ENCODE measurements around the gene NMNAT2. TPM values are rescaled to one million over a fixed set of nuclear protein-coding genes. Genes with fewer than 3 reads are reported as not detected.

The NMNAT2 gene
- total RNA-seq, 1 experiment from 2014 or later = not detected

GRCh38 chr1:183290628-183291027 lies 127.6 kb downstream of the NMNAT2 start:
- Histone ChIP-seq H3K36me3 (ENCODE audit: control insufficient read depth in 1 of 2, insufficient read depth in 2 of 2, low read length in 2 of 2) (no peaks in the 10 kb centered on the region), H3K27ac (ENCODE audit: low read depth, low read length) (no peak overlapping the region), H4K20me1 (ENCODE audit: insufficient read depth) (no peaks in the 10 kb centered on the region), H3K4me2 (ENCODE audit: low read length) (no peak overlapping the region), H3K79me2 (ENCODE audit: insufficient read depth, low read length) (no peaks in the 10 kb centered on the region), H3K27me3 (ENCODE audit: insufficient read depth, low read length) (no peaks in the 10 kb centered on the region), H3K4me3 (replicated peaks in 1 of 2; ENCODE audit: low read depth in 1 of 2, low read length in 2 of 2) (no peak overlapping the region), H3K4me1 (ENCODE audit: control insufficient read depth in 1 of 2, insufficient read depth in 2 of 2, low read length in 2 of 2) (no peaks in the 10 kb centered on the region), H3K9me2 (ENCODE audit: insufficient read depth) (no peaks in the 10 kb centered on the region), H2AFZ (ENCODE audit: low read depth, low read length, poor library complexity, severe bottlenecking) (no peak overlapping the region), H3K9ac (ENCODE audit: low read length) (no peak overlapping the region), H3K9me3 (ENCODE audit: control insufficient read depth in 1 of 2, insufficient read depth in 1 of 2, low read depth in 1 of 2, low read length in 2 of 2) (0 out of 4 replicates have a peak, but pooled peaks cover 0 to 2% of the 10 kb centered on the region in 2 experiments)
- TF ChIP-seq RAD21 (IDR thresholded peaks at IDR 0.05; ENCODE audit: low read depth) = no peak
- no peak for TF ChIP-seq YY1 (IDR thresholded peaks at IDR 0.05; ENCODE audit: extremely low read depth, insufficient replicate concordance, low read depth, low read length)
- TF ChIP-seq EZH2phosphoT487 (IDR thresholded peaks at IDR 0.05; ENCODE audit: borderline replicate concordance) = no peak
- no peak for TF ChIP-seq ZFX (IDR thresholded peaks at IDR 0.05)
- TF ChIP-seq CEBPB (IDR thresholded peaks at IDR 0.05; ENCODE audit: low read depth) = no peak
- TF ChIP-seq JUND (IDR thresholded peaks at IDR 0.05) = no peak
- no peak for TF ChIP-seq ZNF274 (IDR thresholded peaks at IDR 0.05; ENCODE audit: low read depth, low read length)
- no peak for TF ChIP-seq SP1 (IDR thresholded peaks at IDR 0.05; ENCODE audit: low read depth)
- TF ChIP-seq SRF (IDR thresholded peaks at IDR 0.05; ENCODE audit: low read depth) = no peak
- TF ChIP-seq POLR2A (IDR thresholded peaks at IDR 0.05; ENCODE audit: borderline replicate concordance, extremely low read depth, insufficient read depth, insufficient read length) = no peak
- no peak for TF ChIP-seq POLR2AphosphoS5 (IDR thresholded peaks at IDR 0.05; ENCODE audit: low read depth, low read length)
- TF ChIP-seq EZH2 (IDR thresholded peaks at IDR 0.05) = no peak
- TF ChIP-seq CBX3 (IDR thresholded peaks at IDR 0.05; ENCODE audit: low read depth) = no peak
- no peak for TF ChIP-seq ZBTB33 (IDR thresholded peaks at IDR 0.05; ENCODE audit: extremely low read depth, insufficient replicate concordance, low read length)
- no peak for TF ChIP-seq CTCF (IDR thresholded peaks at IDR 0.05 in 2 of 3, conservative IDR thresholded peaks at IDR 0.05 in 1 of 3; ENCODE audit: borderline replicate concordance in 1 of 3, insufficient read depth in 1 of 3, low read depth in 2 of 3, low read length in 2 of 3)
- no peak for TF ChIP-seq FOSL1 (IDR thresholded peaks at IDR 0.05; ENCODE audit: low read depth)
- ChIA-PET RAD21 (ENCODE audit: low non-redundant PET in 1 of 2, low total read pairs in 2 of 2, uncharacterized antibody in 2 of 2, unreplicated experiment in 2 of 2) (no interaction called here), POLR2A (no interaction called here), CTCF (interaction anchor here (0.8 kb wide), 1 partner anchor 9 kb away, joined by 3 read pairs; no protein-coding TSS in a partner anchor)
- ATAC-seq (no peak), DNase-seq (ENCODE audit: low read depth, low spot score) (no peak)
- intact Hi-C loops (cut with micrococcal nuclease) = no loop called here
- BruUV-seq (replicated peaks) = no TSS peak

Data from HCT116 (cell line).